Spleen (tissue), 11 donors: ENCODE results near the gene DNAJC10. TPM values are rescaled to one million over a fixed set of nuclear protein-coding genes. Genes with fewer than 3 reads are reported as not detected.

ENCODE experiments used
- DNase-seq: peaks from one replicate; pipeline ENCODE4 v3.0.0-alpha.2; 2020
- H3K27ac ChIP-seq, 8 donors: fragments of 200-600 bp; sonication (generic) in 7 of 8; 1 replicate in 4 of 8; 2 replicates in 4 of 8; pipeline versions ENCODE4 v1.5.0 to v1.8.0; 2016 to 2021; ENCODE audit warnings: inconsistent platforms in 4 of 8, mild to moderate bottlenecking in 4 of 8, moderate library complexity in 1 of 8
- H3K27me3 ChIP-seq, 7 donors: fragments of 200-600 bp; sonication (generic) in 6 of 7; replicated peaks in 1 of 7; 1 replicate in 4 of 7; 2 replicates in 3 of 7; pipeline versions ENCODE4 v1.5.0 to v1.8.0; 2016 to 2021; ENCODE audit warnings: inconsistent platforms in 3 of 7, mild to moderate bottlenecking in 1 of 7
- H3K36me3 ChIP-seq, 6 donors: fragments of 200-600 bp; sonication (generic) in 5 of 6; 1 replicate in 4 of 6; 2 replicates in 2 of 6; pipeline versions ENCODE4 v1.5.0 to v1.8.0; 2016 to 2021; ENCODE audit warnings: inconsistent platforms in 2 of 6
- H3K4me1 ChIP-seq, 6 donors: fragments of 200-600 bp; sonication (generic) in 5 of 6; 1 replicate in 3 of 6; 2 replicates in 3 of 6; pipeline versions ENCODE4 v1.5.0 to v1.8.0; 2016 to 2021; ENCODE audit warnings: inconsistent platforms in 3 of 6
- H3K4me3 ChIP-seq, 8 donors: fragments of 200-600 bp; sonication (generic) in 7 of 8; 1 replicate in 4 of 8; 2 replicates in 4 of 8; pipeline versions ENCODE4 v1.5.0 to v1.8.0; 2016 to 2021; ENCODE audit warnings: inconsistent platforms in 4 of 8, mild to moderate bottlenecking in 4 of 8, moderate library complexity in 2 of 8
- H3K9me3 ChIP-seq, 8 donors: fragments of 200-600 bp; sonication (generic) in 7 of 8; 1 replicate in 4 of 8; 2 replicates in 4 of 8; pipeline versions ENCODE4 v1.5.0 to v1.8.0; 2016 to 2021; ENCODE audit warnings: inconsistent platforms in 4 of 8
- CTCF ChIP-seq, 11 experiments: fragments of 200-600 bp in 7 of 11; fragments of 450-650 bp in 4 of 11; sonication (generic) in 4 of 11; IDR thresholded peaks in 8 of 11; conservative IDR thresholded peaks in 3 of 11; 1 replicate in 7 of 11; 2 replicates in 4 of 11; pipeline versions ENCODE4 v1.4.0 to v1.8.0; 2016 to 2021; ENCODE audit warnings: antibody characterized with exemption in 11 of 11, inconsistent platforms in 4 of 11, mild to moderate bottlenecking in 1 of 11
- POLR2A ChIP-seq, 3 donors: fragments of 450-650 bp; IDR thresholded peaks; one replicate each; pipeline ENCODE4 v1.5.1; 2017; ENCODE audit warnings: antibody characterized with exemption in 3 of 3, mild to moderate bottlenecking in 1 of 3
- POLR2AphosphoS5 ChIP-seq, 3 donors: sonication (generic); formaldehyde crosslinking; IDR thresholded peaks; one replicate each; pipeline ENCODE4 v1.5.1; 2017; ENCODE audit warnings: antibody characterized with exemption in 3 of 3
- WGBS, 5 donors: extraction: QIAGEN DNeasy Blood & Tissue Kit in 3 of 5; methylation state at CpG; one replicate each; pipeline versions ENCODE4 v1.1.5 to v1.1.7; 2013 to 2018; 5-methylcytosine and 5-hydroxymethylcytosine counted together
- intact Hi-C: fragments of 100-400 bp; cut with DNase I; formaldehyde crosslinking; loops from one replicate; pipeline ENCODE4 v1.15.0; 2023; ENCODE audit warnings: low total_unique reads
- polyA plus RNA-seq, 3 donors: library from polyadenylated mRNA; stranded (reverse); fragments of 200-250 nt; gene quantifications; one replicate each; pipeline ENCODE4 v1.2.1, GENCODE V29; 2013
- small RNA-seq, 4 donors: library from RNA; depleted of rRNA; stranded (forward); fragments of <200 nt; gene quantifications; one replicate each; pipeline ENCODE3, GENCODE V24; 2016
- total RNA-seq, 7 donors: library from RNA; depleted of rRNA in 3 of 7; stranded (reverse); fragments of >200 nt in 3 of 7; fragmentation: NEBNext Ultra II Directional in 4 of 7; extraction: Animal tissue kit (Norgen Biotek cat#: 25700) in 4 of 7; gene quantifications; one replicate each; pipeline versions ENCODE4 v1.1.0 to v1.2.1, GENCODE V29; 2016 to 2021
- donor health status: healthy with polysubstance abuse.
- donor health status: DM: no; HTN: no; CAD: no; lungs with moderate emphysema.
- donor health status: DM: no; HTN: no; CAD: no.
- donor health status: Bipolar disorder and iron deficiency.
- donor health status: healthy.
- donor health status: DM: no; HTN: no; CAD: no.
- donor health status: DM: yes; HTN: yes; CAD: no.

DNAJC10 gene
- total and polyA plus RNA-seq, 10 donors = 25.7 to 108 (median 72.1) TPM

GRCh38 chr2:182834293-182834692 is 118.2 kb downstream of the DNAJC10 start:
- H3K27me3 ChIP-seq = no peaks in the 10 kb centered on the region
- no peaks in the 10 kb centered on the region for H3K36me3 ChIP-seq
- H3K9me3 ChIP-seq = no peaks in the 10 kb centered on the region
- no peaks in the 10 kb centered on the region for H3K4me1 ChIP-seq
- no peak overlapping the region for H3K4me3 ChIP-seq
- 62 to 79% (median 70%) methylated on average over 1 of the region's 1 CpG for WGBS, 5 donors
- intact Hi-C loops = no loop called here
- DNase-seq = no peak
- TF ChIP-seq POLR2AphosphoS5 (IDR thresholded peaks at IDR 0.05) = no peak
- no peak for TF ChIP-seq CTCF (IDR thresholded peaks at IDR 0.05 in 8 of 11, conservative IDR thresholded peaks at IDR 0.05 in 3 of 11)
- no peak for TF ChIP-seq POLR2A (IDR thresholded peaks at IDR 0.05)
- no peak overlapping the region for H3K27ac ChIP-seq

- no peak for DNase-seq
- Histone ChIP-seq H3K4me3 (no peak overlapping the region), H3K4me1 (no peaks in the 10 kb centered on the region), H3K27ac (no peak overlapping the region), H3K9me3 (no peaks in the 10 kb centered on the region), H3K27me3 (no peaks in the 10 kb centered on the region), H3K36me3 (no peaks in the 10 kb centered on the region)
- intact Hi-C loops = no loop called here
- TF ChIP-seq CTCF (IDR thresholded peaks at IDR 0.05 in 8 of 11, conservative IDR thresholded peaks at IDR 0.05 in 3 of 11) (no peak), POLR2A (IDR thresholded peaks at IDR 0.05) (no peak), POLR2AphosphoS5 (IDR thresholded peaks at IDR 0.05) (no peak)
- 82 to 92% (median 88%) methylated on average over 3 of the region's 3 CpGs for WGBS, 5 donors
Observed at GRCh38 chr2:182836451-182836850, 120.4 kb downstream of the DNAJC10 start.

Small RNAs within 50 kb of the gene (small RNA-seq; reads per million reads assigned to genes)
- 0 reads per million in 4 donors for gene RF00019

Other genes starting within 250 kb of the DNAJC10 start
- gene FRZB, start 150.4 kb downstream of the DNAJC10 start, total RNA-seq = 10 to 100 TPM; 27.3 to 55.1 (median 38.2) TPM
- gene FRZB, start 150.4 kb downstream of the DNAJC10 start, polyA plus RNA-seq = 10 to 100 TPM in 2 of 3 donors, 1 to 10 TPM in 1; 9.5 to 15.2 (median 13.5) TPM